GM12892 (cell line): Measurements from ENCODE around the gene KERA. TPM values are rescaled to one million over a fixed set of nuclear protein-coding genes. Genes with fewer than 3 reads are reported as not detected.

ENCODE experiments used
- DNase-seq: peaks from one replicate; pipeline ENCODE4 v3.0.0; 2011; ENCODE audit not compliant: insufficient read length
- FAIRE-seq: peaks from 2 replicates; lab custom pipeline; 2011; peaks lifted over from hg19 to GRCh38; lab: Jason Lieb, UNC
- POLR2A ChIP-seq: IDR thresholded peaks from 2 replicates; pipeline ENCODE4 v1.6.1; 2011; ENCODE audit warnings: low read depth, low read length, control low read depth
- POLR2AphosphoS5 ChIP-seq: IDR thresholded peaks from 2 replicates; pipeline ENCODE4 v1.6.1; 2011; ENCODE audit warnings: low read depth, low read length, control low read depth
- TAF1 ChIP-seq: IDR thresholded peaks from 2 replicates; pipeline ENCODE4 v1.6.1; 2011; ENCODE audit warnings: low read depth, mild to moderate bottlenecking, control low read depth, low read length, borderline replicate concordance
- polyA plus RNA-seq: library from polyadenylated mRNA; unstranded; fragments of >200 nt; gene quantifications from one replicate; pipeline ENCODE4 v1.2.1, GENCODE V29; 2012; ENCODE audit warnings: missing spikeins, inconsistent platforms; ENCODE audit not compliant: missing spikeins

Gene KERA
- not detected for polyA plus RNA-seq

GRCh38 chr12:91057368-91058165 lies at the start of gene KERA:
Gene KERA, minus strand, starts transcription at chr12:91058024. Its CDS starts 1,743 bp downstream, at chr12:91056281.
- TF ChIP-seq POLR2AphosphoS5 (no peak), TAF1 (no peak), POLR2A (no peak)
- FAIRE-seq (no peak), DNase-seq (no peak)

GRCh38 chr12:91106283-91106682 lies 48.5 kb upstream of the KERA start:
- FAIRE-seq: no peak
- no peak for DNase-seq
- TF ChIP-seq POLR2A: no peak
- TF ChIP-seq TAF1: no peak
- TF ChIP-seq POLR2AphosphoS5: no peak

- TF ChIP-seq POLR2AphosphoS5: no peak
- no peak for TF ChIP-seq TAF1
- no peak for TF ChIP-seq POLR2A
- no peak for FAIRE-seq
- DNase-seq: no peak
Measured at GRCh38 chr12:91105807-91106206, 48.0 kb upstream of the KERA start.

- TF ChIP-seq TAF1 (no peak), POLR2AphosphoS5 (no peak), POLR2A (no peak)
- DNase-seq: no peak
- no peak for FAIRE-seq
Measured at GRCh38 chr12:91104812-91105466, 47.1 kb upstream of the KERA start.

GRCh38 chr12:91103624-91104023 lies 45.8 kb upstream of the KERA start:
- DNase-seq (no peak), FAIRE-seq (no peak)
- no peak for TF ChIP-seq TAF1
- TF ChIP-seq POLR2AphosphoS5: no peak
- no peak for TF ChIP-seq POLR2A

GRCh38 chr12:91103101-91103500 lies 45.3 kb upstream of the KERA start:
- FAIRE-seq (no peak), DNase-seq (no peak)
- no peak for TF ChIP-seq POLR2AphosphoS5
- TF ChIP-seq TAF1: no peak
- no peak for TF ChIP-seq POLR2A

GRCh38 chr12:91100906-91101305 lies 43.1 kb upstream of the KERA start:
- no peak for FAIRE-seq
- DNase-seq: no peak
- no peak for TF ChIP-seq POLR2A
- TF ChIP-seq POLR2AphosphoS5: no peak
- no peak for TF ChIP-seq TAF1

GRCh38 chr12:91099836-91100235 lies 42.0 kb upstream of the KERA start:
- FAIRE-seq (no peak), DNase-seq (no peak)
- no peak for TF ChIP-seq POLR2A

- FAIRE-seq (no peak), DNase-seq (no peak)
- no peak for TF ChIP-seq POLR2A
- TF ChIP-seq POLR2AphosphoS5: no peak
- TF ChIP-seq TAF1: no peak
Measured at GRCh38 chr12:91099341-91099740, 41.5 kb upstream of the KERA start.

GRCh38 chr12:91098941-91099340 lies 41.1 kb upstream of the KERA start:
- no peak for TF ChIP-seq TAF1
- no peak for TF ChIP-seq POLR2A
- TF ChIP-seq POLR2AphosphoS5: no peak
- FAIRE-seq: no peak
- DNase-seq: no peak

GRCh38 chr12:91098461-91098860 lies 40.6 kb upstream of the KERA start:
- TF ChIP-seq POLR2AphosphoS5: no peak
- no peak for TF ChIP-seq POLR2A
- no peak for TF ChIP-seq TAF1
- FAIRE-seq (no peak), DNase-seq (no peak)

GRCh38 chr12:91094957-91095356 lies 37.1 kb upstream of the KERA start:
- no peak for TF ChIP-seq POLR2AphosphoS5
- TF ChIP-seq POLR2A: no peak
- TF ChIP-seq TAF1: no peak
- FAIRE-seq: no peak

More at GRCh38 chr12:91094957-91095356, 37.1 kb upstream of the KERA start:
- no peak for DNase-seq
